Measurements from ENCODE around the gene ERGIC3.

Gene ERGIC3

GRCh38 chr20:35563834-35564233 lies 22.0 kb downstream of the ERGIC3 start:
- no peak for DNase-seq

- DNase-seq = no peak
These were observed 23.0 kb downstream of the ERGIC3 start for GRCh38 chr20:35564905-35565304.

- no peak for DNase-seq
These were observed 26.8 kb downstream of the ERGIC3 start for GRCh38 chr20:35568645-35569044.

GRCh38 chr20:35571555-35571954 lies 29.7 kb downstream of the ERGIC3 start:
- no peak for DNase-seq

GRCh38 chr20:35572838-35573237 lies 31.0 kb downstream of the ERGIC3 start:
- no peak for DNase-seq

GRCh38 chr20:35575958-35576357 lies 34.1 kb downstream of the ERGIC3 start:
- no peak for DNase-seq

GRCh38 chr20:35576816-35577215 lies 34.9 kb downstream of the ERGIC3 start:
- no peak for DNase-seq

GRCh38 chr20:35578469-35578868 lies 36.6 kb downstream of the ERGIC3 start:
- DNase-seq = no peak

GRCh38 chr20:35579196-35579595 lies 37.3 kb downstream of the ERGIC3 start:
- no peak for DNase-seq

- DNase-seq = no peak
These were observed 40.3 kb downstream of the ERGIC3 start for GRCh38 chr20:35582131-35582530.

- no peak for DNase-seq
These were observed 41.0 kb downstream of the ERGIC3 start for GRCh38 chr20:35582741-35583404.

GRCh38 chr20:35583636-35584560 lies 42.0 kb downstream of the ERGIC3 start:
- no peak for DNase-seq

GRCh38 chr20:35586751-35587425 lies 45.0 kb downstream of the ERGIC3 start:
- no peak for DNase-seq

GRCh38 chr20:35587436-35587835 lies 45.6 kb downstream of the ERGIC3 start:
- no peak for DNase-seq

GRCh38 chr20:35588397-35588796 lies 46.5 kb downstream of the ERGIC3 start:
- DNase-seq = no peak

- peak; percentile 11 for DNase-seq
These were observed 50.6 kb downstream of the ERGIC3 start for GRCh38 chr20:35592339-35592974.

GRCh38 chr20:35595456-35595855 lies 53.6 kb downstream of the ERGIC3 start:
- DNase-seq = no peak

GRCh38 chr20:35595901-35596300 lies 54.0 kb downstream of the ERGIC3 start:
- peak; percentile 23 for DNase-seq

- no peak for DNase-seq
These were observed 55.3 kb downstream of the ERGIC3 start for GRCh38 chr20:35597186-35597585.

- DNase-seq = no peak
These were observed 56.6 kb downstream of the ERGIC3 start for GRCh38 chr20:35598476-35598875.

- DNase-seq = no peak
These were observed 57.3 kb downstream of the ERGIC3 start for GRCh38 chr20:35598899-35599775.

GRCh38 chr20:35599776-35600120 lies 57.9 kb downstream of the ERGIC3 start:
- no peak for DNase-seq
